HepG2 (cell line): ENCODE results near the gene COG8. TPM values are rescaled to one million over a fixed set of nuclear protein-coding genes. Genes with fewer than 3 reads are reported as not detected.

ENCODE experiments used
- ASH2L ChIP-seq: fragments of 300-600, 200-600 bp; sonication (generic); IDR thresholded peaks from 2 replicates; pipeline ENCODE4 v1.7.0; 2017; ENCODE audit warnings: low read depth, mild to moderate bottlenecking, moderate library complexity, mixed read lengths, low read length; ENCODE audit not compliant: insufficient read length
- ATF7-NPFF ChIP-seq: sonication (generic); formaldehyde crosslinking; IDR thresholded peaks from 2 replicates; pipeline ENCODE4 v1.8.1; 2023; ENCODE audit warnings: mild to moderate bottlenecking, low read depth, missing genetic modification reagents, moderate library complexity
- CBX1 ChIP-seq: IDR thresholded peaks from one replicate; pipeline ENCODE4 v1.6.1; 2016; ENCODE audit warnings: antibody characterized with exemption, low read depth
- NR2F1 ChIP-seq, 2 experiments: fragments of 450-650 bp in 1 of 2; formaldehyde crosslinking in 1 of 2; IDR thresholded peaks; 2 replicates each; pipeline versions ENCODE4 v1.5.0 to v1.6.1; 2016 to 2020; ENCODE audit warnings: mild to moderate bottlenecking in 1 of 2, missing compliant biosample characterization in 1 of 2, missing genetic modification reagents in 1 of 2, moderate library complexity in 1 of 2
- ZFY ChIP-seq: sonication (generic); formaldehyde crosslinking; IDR thresholded peaks from 2 replicates; pipeline ENCODE4 v1.4.0; 2020; ENCODE audit warnings: missing genetic modification reagents
- ZMYM4 ChIP-seq: sonication (generic); formaldehyde crosslinking; IDR thresholded peaks from 2 replicates; pipeline ENCODE4 v1.8.1; 2023; ENCODE audit warnings: mild to moderate bottlenecking, missing genetic modification reagents
- ZNF101 ChIP-seq: sonication (generic); formaldehyde crosslinking; IDR thresholded peaks from 2 replicates; pipeline ENCODE4 v1.4.0; 2020; ENCODE audit warnings: mild to moderate bottlenecking, low read depth, missing genetic modification reagents, borderline replicate concordance
- ZNF556 ChIP-seq: sonication (generic); formaldehyde crosslinking; IDR thresholded peaks from 2 replicates; pipeline ENCODE4 v1.4.0; 2020; ENCODE audit warnings: mild to moderate bottlenecking, missing genetic modification reagents, borderline replicate concordance
- polyA plus RNA-seq, 8 experiments: library from polyadenylated mRNA; depleted of rRNA in 3 of 8; stranded (reverse) in 7 of 8; unstranded in 1 of 8; fragments of >200 nt; fragmentation: Illumina TruSeq in 4 of 8; extraction: Trizol in 4 of 8; gene quantifications; 2 replicates each; pipeline versions ENCODE4 v1.2.1 to v1.2.3, GENCODE V29; 2011 to 2016; ENCODE audit warnings: low read depth in 4 of 8, missing spikeins in 1 of 8, mixed read lengths in 1 of 8; ENCODE audit not compliant: insufficient read depth in 1 of 8
- total RNA-seq, 5 experiments: library from RNA; depleted of rRNA; stranded (reverse); fragments of >200 nt; fragmentation: Illumina TruSeq; extraction: Trizol; gene quantifications; 2 replicates each; pipeline ENCODE4 v1.2.3, GENCODE V29; 2016; ENCODE audit warnings: low read depth in 1 of 5
- TF ChIP-seq, protein P1 (sequence below), 2 experiments: sonication (generic) in 1 of 2; formaldehyde crosslinking in 1 of 2; IDR thresholded peaks; 2 replicates each; pipeline versions ENCODE4 v1.4.0 to v1.6.1; 2016 to 2020; ENCODE audit warnings: borderline replicate concordance in 1 of 2, low read depth in 1 of 2, mild to moderate bottlenecking in 1 of 2, missing genetic modification reagents in 1 of 2
- TF ChIP-seq, protein P2 (sequence below): sonication (generic); formaldehyde crosslinking; IDR thresholded peaks from 2 replicates; pipeline ENCODE4 v1.5.0; 2020; ENCODE audit warnings: mild to moderate bottlenecking, missing genetic modification reagents, borderline replicate concordance
- TF ChIP-seq, protein P3 (sequence below): sonication (generic); formaldehyde crosslinking; IDR thresholded peaks from 2 replicates; pipeline ENCODE4 v1.4.0; 2020; ENCODE audit warnings: missing genetic modification reagents

COG8 gene
- total and polyA plus RNA-seq, 2 of the 13 experiments (the other 11 are each of a cell fraction or from before 2014, with no cell fraction given): 45.5 to 52.1 TPM

DNA sequence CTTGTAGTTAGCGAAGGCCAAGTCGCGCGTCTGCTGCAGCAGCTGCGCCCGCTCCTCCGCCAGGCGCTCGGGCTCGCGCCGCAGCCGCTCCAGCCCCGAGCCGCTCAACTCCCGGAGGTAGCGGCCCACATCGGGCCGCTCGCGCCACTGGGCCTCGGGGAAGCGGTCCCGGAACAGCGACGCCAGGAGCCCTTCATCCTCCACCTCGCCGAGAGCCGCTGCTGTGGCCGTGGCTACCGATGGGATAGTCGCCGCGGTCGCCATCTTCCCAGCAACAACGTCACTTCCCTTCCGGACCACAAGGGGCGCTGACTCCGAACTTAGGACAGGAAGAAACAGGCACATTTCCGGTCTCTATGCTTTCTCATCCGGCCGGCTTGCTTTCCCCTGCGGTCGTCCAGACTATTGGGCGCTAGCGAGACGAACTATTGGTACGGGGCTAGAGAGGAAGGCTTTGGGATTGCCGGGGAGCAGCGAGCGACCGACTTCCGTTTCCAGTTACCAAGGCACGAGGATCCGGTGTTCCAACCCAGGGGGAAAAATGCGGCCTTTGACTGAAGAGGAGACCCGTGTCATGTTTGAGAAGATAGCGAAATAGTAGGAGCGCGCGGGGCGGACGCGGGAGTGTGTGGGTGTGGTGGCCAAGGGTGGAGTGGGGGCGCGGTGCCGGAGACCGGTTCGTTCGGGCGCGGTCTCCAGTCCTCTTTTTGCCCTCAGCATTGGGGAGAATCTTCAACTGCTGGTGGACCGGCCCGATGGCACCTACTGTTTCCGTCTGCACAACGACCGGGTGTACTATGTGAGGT lies at the start of gene COG8, which contains the start of gene NIP7 (continued):
- peak; percentile 98 for TF ChIP-seq ASH2L
- TF ChIP-seq, protein P1, sequence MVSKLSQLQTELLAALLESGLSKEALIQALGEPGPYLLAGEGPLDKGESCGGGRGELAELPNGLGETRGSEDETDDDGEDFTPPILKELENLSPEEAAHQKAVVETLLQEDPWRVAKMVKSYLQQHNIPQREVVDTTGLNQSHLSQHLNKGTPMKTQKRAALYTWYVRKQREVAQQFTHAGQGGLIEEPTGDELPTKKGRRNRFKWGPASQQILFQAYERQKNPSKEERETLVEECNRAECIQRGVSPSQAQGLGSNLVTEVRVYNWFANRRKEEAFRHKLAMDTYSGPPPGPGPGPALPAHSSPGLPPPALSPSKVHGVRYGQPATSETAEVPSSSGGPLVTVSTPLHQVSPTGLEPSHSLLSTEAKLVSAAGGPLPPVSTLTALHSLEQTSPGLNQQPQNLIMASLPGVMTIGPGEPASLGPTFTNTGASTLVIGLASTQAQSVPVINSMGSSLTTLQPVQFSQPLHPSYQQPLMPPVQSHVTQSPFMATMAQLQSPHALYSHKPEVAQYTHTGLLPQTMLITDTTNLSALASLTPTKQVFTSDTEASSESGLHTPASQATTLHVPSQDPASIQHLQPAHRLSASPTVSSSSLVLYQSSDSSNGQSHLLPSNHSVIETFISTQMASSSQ (IDR thresholded peaks at IDR 0.05; ENCODE audit: low read depth): 0 out of 2 replicates have a peak, but pooled peaks have one; percentile 21
- TF ChIP-seq, protein P1 (CRISPR knock-in tag; IDR thresholded peaks at IDR 0.05; ENCODE audit: borderline replicate concordance): peak; percentile 62; the same call in 1 of the 2 replicates
- TF ChIP-seq ZMYM4 (CRISPR knock-in tag): peak; percentile 100
- TF ChIP-seq, protein P2, sequence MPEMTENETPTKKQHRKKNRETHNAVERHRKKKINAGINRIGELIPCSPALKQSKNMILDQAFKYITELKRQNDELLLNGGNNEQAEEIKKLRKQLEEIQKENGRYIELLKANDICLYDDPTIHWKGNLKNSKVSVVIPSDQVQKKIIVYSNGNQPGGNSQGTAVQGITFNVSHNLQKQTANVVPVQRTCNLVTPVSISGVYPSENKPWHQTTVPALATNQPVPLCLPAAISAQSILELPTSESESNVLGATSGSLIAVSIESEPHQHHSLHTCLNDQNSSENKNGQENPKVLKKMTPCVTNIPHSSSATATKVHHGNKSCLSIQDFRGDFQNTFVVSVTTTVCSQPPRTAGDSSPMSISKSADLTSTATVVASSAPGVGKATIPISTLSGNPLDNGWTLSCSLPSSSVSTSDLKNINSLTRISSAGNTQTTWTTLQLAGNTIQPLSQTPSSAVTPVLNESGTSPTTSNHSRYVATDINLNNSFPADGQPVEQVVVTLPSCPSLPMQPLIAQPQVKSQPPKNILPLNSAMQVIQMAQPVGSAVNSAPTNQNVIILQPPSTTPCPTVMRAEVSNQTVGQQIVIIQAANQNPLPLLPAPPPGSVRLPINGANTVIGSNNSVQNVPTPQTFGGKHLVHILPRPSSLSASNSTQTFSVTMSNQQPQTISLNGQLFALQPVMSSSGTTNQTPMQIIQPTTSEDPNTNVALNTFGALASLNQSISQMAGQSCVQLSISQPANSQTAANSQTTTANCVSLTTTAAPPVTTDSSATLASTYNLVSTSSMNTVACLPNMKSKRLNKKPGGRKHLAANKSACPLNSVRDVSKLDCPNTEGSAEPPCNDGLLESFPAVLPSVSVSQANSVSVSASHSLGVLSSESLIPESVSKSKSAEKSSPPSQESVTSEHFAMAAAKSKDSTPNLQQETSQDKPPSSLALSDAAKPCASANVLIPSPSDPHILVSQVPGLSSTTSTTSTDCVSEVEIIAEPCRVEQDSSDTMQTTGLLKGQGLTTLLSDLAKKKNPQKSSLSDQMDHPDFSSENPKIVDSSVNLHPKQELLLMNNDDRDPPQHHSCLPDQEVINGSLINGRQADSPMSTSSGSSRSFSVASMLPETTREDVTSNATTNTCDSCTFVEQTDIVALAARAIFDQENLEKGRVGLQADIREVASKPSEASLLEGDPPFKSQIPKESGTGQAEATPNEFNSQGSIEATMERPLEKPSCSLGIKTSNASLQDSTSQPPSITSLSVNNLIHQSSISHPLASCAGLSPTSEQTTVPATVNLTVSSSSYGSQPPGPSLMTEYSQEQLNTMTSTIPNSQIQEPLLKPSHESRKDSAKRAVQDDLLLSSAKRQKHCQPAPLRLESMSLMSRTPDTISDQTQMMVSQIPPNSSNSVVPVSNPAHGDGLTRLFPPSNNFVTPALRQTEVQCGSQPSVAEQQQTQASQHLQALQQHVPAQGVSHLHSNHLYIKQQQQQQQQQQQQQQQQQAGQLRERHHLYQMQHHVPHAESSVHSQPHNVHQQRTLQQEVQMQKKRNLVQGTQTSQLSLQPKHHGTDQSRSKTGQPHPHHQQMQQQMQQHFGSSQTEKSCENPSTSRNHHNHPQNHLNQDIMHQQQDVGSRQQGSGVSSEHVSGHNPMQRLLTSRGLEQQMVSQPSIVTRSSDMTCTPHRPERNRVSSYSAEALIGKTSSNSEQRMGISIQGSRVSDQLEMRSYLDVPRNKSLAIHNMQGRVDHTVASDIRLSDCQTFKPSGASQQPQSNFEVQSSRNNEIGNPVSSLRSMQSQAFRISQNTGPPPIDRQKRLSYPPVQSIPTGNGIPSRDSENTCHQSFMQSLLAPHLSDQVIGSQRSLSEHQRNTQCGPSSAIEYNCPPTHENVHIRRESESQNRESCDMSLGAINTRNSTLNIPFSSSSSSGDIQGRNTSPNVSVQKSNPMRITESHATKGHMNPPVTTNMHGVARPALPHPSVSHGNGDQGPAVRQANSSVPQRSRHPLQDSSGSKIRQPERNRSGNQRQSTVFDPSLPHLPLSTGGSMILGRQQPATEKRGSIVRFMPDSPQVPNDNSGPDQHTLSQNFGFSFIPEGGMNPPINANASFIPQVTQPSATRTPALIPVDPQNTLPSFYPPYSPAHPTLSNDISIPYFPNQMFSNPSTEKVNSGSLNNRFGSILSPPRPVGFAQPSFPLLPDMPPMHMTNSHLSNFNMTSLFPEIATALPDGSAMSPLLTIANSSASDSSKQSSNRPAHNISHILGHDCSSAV: no peak; the same call in 1 of the 2 replicates
- no peak for TF ChIP-seq NR2F1 (CRISPR knock-in tag; IDR thresholded peaks at IDR 0.05)
- peak; percentile 69 for TF ChIP-seq ATF7-NPFF
- peak; percentile 94 for TF ChIP-seq ZFY (CRISPR knock-in tag)
- no peak for TF ChIP-seq CBX1
- TF ChIP-seq, protein P3, sequence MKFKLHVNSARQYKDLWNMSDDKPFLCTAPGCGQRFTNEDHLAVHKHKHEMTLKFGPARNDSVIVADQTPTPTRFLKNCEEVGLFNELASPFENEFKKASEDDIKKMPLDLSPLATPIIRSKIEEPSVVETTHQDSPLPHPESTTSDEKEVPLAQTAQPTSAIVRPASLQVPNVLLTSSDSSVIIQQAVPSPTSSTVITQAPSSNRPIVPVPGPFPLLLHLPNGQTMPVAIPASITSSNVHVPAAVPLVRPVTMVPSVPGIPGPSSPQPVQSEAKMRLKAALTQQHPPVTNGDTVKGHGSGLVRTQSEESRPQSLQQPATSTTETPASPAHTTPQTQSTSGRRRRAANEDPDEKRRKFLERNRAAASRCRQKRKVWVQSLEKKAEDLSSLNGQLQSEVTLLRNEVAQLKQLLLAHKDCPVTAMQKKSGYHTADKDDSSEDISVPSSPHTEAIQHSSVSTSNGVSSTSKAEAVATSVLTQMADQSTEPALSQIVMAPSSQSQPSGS: peak; percentile 94
- TF ChIP-seq ZNF556 (CRISPR knock-in tag): peak; percentile 89; the same call in 1 of the 2 replicates
- peak; percentile 45; the same call in 1 of the 2 replicates for TF ChIP-seq ZNF101
